IPS-NIHi7 (cell line): ENCODE results near the gene BPIFB2.
"Not testable (repeated sequence)": the region's sequence is repeated elsewhere in the genome, so short reads cannot be mapped to it uniquely, and the experiment has no call there.

Source experiments
- DNase-seq: peaks from one replicate; pipeline ENCODE4 v3.0.0; 2012; ENCODE audit warnings: mixed read lengths; ENCODE audit errors: extremely low spot score

The BPIFB2 gene

GRCh38 chr20:33042983-33043730 is 35.7 kb downstream of the BPIFB2 start:
- no peak for DNase-seq

DNA sequence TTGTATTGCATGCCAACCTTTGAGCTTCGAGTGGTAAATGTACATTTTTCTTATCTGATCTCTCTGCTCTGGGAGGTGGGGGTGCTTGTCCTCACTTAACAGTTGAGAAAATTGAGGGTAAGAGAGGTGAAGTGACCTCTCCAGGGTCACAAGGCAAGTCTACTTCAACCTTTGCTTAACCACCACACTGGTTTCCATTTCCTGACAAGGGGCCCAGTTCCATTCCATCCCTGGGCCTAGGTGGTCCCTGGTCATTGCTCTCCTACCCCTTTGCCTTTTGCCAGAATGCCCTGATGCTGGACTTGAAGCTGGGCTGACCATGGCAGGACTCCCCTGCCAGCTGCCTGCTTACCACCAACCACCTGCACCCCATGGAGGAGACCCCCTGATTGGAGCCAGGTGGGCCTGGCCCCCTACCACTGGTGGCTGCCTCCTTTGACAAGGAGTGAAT is 36.3 kb downstream of the BPIFB2 start:
- no peak for DNase-seq

DNA sequence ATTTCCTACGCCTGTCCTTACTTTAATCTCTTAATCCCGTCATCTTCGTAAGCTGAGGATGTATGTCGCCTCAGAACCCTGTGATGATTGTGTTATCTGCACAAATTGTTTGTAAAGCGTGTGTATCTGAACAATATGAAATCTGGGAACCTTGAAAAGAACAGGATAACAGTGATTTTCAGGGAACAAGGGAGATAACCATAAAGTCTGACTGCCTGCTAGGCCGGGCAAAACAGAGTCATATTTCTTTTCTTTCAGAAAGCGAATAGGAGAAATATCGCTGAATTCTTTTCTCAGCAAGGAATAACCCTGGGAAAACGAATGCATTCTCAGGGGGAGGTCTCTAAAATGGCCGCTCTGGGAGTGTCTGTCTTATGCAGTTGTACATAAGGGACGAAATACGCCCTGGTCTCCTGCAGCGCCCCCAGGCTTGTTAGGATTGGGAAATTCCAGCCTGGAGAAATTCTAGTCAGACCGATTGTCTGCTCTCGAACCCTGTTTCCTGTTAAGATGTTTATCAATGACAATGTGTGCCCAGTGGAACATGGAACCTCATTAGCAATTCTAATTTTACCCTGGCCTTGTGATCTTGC is 37.7 kb downstream of the BPIFB2 start:
- not testable (repeated sequence) for DNase-seq

DNA sequence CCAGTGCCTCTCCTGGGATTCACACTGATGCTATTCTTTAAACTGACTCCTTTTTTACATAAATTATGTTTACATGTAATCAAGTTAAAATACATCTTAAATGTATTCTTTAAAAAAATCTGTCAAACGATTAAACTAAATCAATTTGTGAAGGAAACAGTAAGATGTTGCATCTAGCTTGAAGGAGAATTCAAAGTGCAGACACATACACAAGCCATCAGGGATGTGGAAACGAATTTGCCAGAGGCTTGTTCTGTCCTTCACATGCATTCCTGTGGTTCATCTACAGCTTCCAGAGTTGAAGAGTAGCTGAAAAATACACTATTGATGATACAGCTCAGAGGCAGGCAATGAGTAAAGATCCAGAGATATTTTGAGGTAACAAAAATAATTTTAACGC is 38.9 kb downstream of the BPIFB2 start:
- no peak for DNase-seq

GRCh38 chr20:33051333-33051732 is 43.8 kb downstream of the BPIFB2 start:
- DNase-seq, result no peak

DNA sequence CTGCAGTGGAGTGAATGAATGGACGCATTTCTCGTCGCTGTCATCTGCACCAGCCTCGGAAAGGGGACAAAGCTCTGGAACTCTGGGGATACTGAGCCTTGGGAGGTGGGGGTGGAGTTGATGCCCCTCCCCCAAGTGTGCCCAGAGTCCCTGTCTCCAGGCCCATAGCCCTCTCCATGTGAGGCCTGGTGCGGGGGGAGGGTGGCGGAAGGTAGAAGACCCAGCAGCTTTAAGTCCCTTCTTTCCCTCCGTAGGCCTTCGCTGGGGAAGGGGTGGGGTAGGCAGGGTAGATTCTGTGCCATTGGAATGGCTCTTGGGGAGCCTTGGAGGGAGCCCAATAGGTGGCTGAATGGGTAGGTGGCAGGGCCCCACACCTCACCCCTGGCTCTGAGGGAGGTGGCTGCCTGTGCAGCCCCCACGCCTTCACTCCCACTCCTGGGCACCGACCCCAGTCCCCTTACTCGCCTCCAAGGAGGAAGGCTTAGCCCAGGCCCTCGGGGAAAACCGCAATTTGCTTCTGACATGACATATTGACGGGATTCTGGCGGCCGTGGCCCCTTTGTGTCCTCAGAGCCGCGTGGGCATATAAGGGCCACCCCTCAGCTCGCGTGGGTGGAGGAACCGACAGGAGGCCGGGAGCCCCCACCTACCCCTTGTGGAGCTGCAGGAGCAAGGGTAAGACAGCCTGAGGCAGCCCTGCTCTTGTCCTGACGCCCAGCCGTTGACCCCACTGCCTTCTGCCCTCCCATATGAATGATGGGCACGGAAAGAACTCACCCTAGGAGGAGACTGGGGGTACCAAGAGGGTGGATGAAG is 46.0 kb downstream of the BPIFB2 start, which contains the start of gene BPIFB3:
TSS of gene BPIFB3 (plus strand) at position 613 of the 816 bp plus-strand sequence. CDS start 1,533 bp downstream, outside the sequence.
- peak; percentile 26 for DNase-seq

- no peak for DNase-seq
These were observed 46.9 kb downstream of the BPIFB2 start for GRCh38 chr20:33054381-33054780.

DNA sequence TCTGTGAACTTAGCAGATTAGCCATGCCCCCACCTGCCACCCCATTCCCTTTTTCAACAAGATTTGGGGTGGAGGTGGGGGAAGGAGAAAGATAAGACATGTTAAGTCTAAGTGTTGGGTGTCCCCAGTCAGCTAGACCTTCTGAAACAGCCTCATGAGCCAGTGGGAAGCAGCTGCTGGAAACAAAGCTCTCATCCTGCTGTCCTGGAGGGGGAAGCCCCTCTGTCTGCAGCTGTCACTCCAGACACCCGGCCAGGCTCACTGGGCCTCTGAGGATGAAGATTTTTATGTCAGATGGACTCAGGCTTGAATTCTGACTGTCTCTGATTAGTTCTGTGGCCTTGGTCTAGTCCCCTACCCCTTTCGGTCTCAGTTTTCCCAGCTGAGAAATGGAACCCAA is 47.3 kb downstream of the BPIFB2 start:
- no peak for DNase-seq

GRCh38 chr20:33059136-33059535 is 51.6 kb downstream of the BPIFB2 start:
- DNase-seq, result no peak

DNA sequence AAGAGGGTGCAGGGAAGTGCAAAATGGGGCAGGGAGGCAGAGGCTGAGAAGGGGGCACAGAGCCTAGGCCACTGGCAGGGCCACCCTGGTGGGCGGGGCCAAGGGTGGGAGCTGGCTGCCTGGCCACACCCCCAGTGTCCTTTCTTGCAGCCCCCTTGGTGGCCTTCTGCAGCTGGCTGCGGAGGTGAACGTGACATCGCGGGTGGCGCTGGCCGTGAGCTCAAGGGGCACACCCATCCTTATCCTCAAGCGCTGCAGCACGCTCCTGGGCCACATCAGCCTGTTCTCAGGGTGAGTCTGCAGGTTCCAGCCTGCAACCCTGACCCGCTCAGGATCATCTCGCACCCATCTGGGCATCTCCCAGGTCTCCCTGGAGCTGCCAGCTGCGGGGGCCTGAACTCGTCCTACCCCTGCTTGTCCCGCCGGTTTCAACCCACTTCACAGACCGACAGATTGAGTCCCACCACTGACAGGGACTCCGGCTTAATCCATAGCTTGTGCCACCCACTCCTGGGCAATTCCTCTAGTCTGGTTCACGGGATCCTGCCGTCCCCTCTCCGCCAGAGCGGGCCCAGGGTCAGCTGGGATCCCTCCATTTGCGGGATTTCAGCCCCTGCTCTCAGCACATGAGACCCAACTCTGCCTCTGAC is 52.4 kb downstream of the BPIFB2 start:
- peak; percentile 39 for DNase-seq

DNA sequence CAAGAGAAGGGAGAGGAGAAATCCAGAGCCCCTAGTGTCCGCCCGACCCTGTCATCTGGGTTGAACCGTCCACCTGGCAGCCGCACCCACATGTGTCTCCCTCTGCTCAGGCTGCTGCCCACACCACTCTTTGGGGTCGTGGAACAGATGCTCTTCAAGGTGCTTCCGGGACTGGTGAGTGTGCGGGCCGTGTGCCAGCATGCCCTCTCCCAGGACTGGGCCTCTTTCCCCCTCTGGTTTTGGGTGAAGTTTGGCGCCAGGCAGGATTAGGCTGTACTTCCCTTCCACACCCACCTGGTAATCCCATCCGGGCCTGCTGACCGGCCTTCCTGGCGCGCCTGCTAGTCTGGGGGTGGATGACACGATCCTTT is 54.1 kb downstream of the BPIFB2 start:
- no peak for DNase-seq

GRCh38 chr20:33062105-33062824 is 54.8 kb downstream of the BPIFB2 start:
- DNase-seq, result no peak

DNA sequence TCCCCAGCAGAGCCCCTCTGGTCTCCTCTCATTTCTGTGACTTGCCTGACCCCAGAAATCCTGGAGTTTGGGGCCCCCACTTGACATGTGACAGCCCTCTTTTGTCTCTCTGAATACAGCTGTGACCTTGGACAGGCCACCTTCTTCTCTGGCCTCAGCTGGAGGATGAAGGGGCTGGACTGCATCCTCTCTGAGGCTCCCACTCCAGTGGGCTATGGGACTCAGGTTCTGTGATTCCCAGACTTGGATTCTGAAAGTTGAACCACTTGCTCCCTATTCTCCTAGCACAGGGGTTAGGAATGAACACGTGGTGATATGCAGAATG is 55.3 kb downstream of the BPIFB2 start:
- no peak for DNase-seq

- no peak for DNase-seq
These were observed 55.8 kb downstream of the BPIFB2 start for GRCh38 chr20:33063271-33063670.

GRCh38 chr20:33064572-33065287 is 57.2 kb downstream of the BPIFB2 start:
- DNase-seq, result no peak

- no peak for DNase-seq
These were observed 58.3 kb downstream of the BPIFB2 start for GRCh38 chr20:33065785-33066184.

DNA sequence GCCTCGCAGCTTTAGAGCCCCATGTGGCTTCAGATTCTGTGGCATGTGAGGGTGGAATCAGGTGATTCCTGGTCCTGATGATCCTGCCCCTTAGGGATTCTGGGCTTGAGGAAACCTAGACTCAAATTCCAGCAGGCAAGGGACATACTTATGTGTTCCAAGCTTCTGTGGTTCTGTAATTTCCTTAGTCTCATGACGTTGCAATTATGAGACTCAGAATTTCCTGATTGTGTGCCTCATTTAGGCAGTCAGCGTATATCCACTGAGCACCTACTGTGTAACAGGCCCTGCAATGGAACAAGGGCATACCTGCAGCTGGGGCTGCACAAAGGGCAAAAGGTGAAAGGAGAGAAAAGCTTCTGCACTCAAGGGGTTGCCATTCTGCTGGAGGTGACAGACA is 60.3 kb downstream of the BPIFB2 start:
- no peak for DNase-seq

DNA sequence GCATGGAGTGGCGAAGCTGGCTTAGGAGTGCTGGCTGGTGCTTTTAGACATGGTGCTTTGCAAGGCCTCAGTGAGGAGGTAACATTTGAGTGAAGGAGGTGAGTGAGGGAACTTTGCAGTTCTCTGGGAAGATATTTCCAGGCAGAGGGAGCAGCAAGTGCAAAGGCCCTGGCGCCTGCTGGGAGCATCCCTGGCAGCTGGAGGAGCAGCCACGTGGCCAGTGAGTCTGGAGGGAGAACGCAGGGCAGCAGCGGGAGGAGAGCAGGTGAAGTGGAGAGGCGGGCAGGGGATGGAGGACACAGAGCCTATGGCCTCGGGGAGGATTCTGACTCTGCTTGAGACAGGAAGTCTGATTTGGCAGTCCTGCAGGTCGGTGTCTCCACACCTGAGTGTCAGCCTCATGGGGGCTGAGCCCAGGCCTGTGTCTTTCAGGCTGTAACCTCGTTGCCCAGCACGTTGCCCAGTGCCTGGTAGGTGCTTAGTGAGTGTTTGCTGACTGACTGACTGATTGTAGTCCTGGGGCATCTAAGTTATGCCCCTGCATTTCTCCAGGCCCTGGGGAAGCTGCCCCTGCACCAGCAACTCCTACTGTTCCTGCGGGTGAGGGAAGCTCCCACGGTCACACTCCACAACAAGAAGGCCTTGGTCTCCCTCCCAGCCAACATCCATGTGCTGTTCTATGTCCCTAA is 60.9 kb downstream of the BPIFB2 start:
- no peak for DNase-seq

DNA sequence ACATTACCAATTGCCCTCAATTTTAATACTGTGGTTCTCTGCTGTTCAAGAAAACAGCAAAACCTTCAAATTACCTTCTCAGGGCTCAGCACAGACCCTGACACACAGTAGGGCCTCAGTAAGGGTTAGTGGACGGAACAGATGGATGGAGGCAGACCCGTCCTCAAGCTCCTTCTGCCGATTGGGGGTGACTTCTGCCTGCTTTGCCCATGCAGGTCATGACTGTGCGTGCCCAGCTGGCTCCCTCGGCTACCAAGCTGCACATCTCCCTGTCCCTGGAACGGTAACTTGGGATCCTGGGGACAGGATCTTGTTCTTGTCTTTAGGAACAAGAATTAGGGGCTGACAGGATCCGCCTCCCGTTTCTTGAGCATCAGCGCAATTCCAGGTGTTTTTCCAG is 62.2 kb downstream of the BPIFB2 start:
- DNase-seq, result no peak
